ENCODE data around the gene TRIM60. TPM values are rescaled to one million over a fixed set of nuclear protein-coding genes. Genes with fewer than 3 reads are reported as not detected.
"Not testable (repeated sequence)": the region's sequence is repeated elsewhere in the genome, so short reads cannot be mapped to it uniquely, and the experiment has no call there.

Gene TRIM60
- total and polyA plus RNA-seq, 2 of the 4 experiments (the other 2 are of a cell fraction): not detected

DNA sequence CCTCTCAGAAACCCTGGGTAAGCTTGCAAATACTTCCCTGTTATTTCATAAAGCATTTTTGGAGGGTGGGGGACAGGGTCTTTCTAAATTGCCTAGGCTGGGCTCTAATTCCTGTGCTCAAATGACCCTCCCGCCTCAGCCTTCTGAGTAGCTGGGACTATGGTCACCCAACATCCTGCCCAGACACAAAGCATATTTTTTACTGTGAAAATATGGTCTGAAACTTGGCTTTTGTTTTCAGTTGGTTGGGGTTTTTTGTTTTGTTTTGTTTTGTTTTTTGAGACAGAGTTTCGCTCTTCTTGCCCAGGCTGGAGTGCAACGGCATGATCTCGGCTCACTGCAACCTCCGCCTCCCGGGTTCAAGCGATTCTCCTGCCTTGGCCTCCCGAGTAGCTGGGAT, 6.0 kb upstream of the TRIM60 start:
- H3K23ac ChIP-seq (ENCODE audit: low read depth, low read length); H4K8ac ChIP-seq (ENCODE audit: low read depth in 2 of 2, low read length in 2 of 2); H3K4me1 ChIP-seq (ENCODE audit: control insufficient read depth, insufficient read depth, low read length); H4K20me1 ChIP-seq (ENCODE audit: insufficient read depth, low read length); H3K9me1 ChIP-seq (ENCODE audit: insufficient read depth, low read length); intact Hi-C loops (cut with micrococcal nuclease); H3K4me3 ChIP-seq (ENCODE audit: insufficient read depth, low read depth, low read length); H3K79me1 ChIP-seq (ENCODE audit: low read depth in 1 of 2, low read length in 2 of 2); ATAC-seq (ENCODE audit: low read depth); BruUV-seq (replicated peaks); H2BK15ac ChIP-seq (ENCODE audit: low read depth, low read length); H3K9ac ChIP-seq (ENCODE audit: low read depth, low read length); H3K27me3 ChIP-seq (ENCODE audit: control insufficient read depth, insufficient read depth, low read length); H2BK20ac ChIP-seq (ENCODE audit: low read depth, low read length); H2AK9ac ChIP-seq (replicated peaks; ENCODE audit: low read depth, low read length, poor library complexity); H2AK5ac ChIP-seq (ENCODE audit: low read depth, low read length); DNase-seq; H3K4ac ChIP-seq (ENCODE audit: low read depth, low read length); H2BK120ac ChIP-seq (ENCODE audit: low read depth, low read length); H2BK5ac ChIP-seq (ENCODE audit: low read depth, low read length, poor library complexity, severe bottlenecking); H3K4me2 ChIP-seq (ENCODE audit: low read depth, low read length); H3K27ac ChIP-seq (ENCODE audit: insufficient read depth, low read length); CTCF ChIA-PET; H3K36me3 ChIP-seq (ENCODE audit: control insufficient read depth, insufficient read depth, low read length); H4K5ac ChIP-seq (ENCODE audit: low read depth, low read length); H2AFZ ChIP-seq (replicated peaks; ENCODE audit: low read length, poor library complexity); dilution Hi-C loops (cut with HindIII; ENCODE audit: low sequenced_read_pairs, unreplicated experiment); H3K9me3 ChIP-seq (ENCODE audit: control insufficient read depth, insufficient read depth, low read length); H3K14ac ChIP-seq (replicated peaks; ENCODE audit: low read depth, low read length); H3K56ac ChIP-seq (ENCODE audit: extremely low read depth, insufficient read depth, low read length); H4K91ac ChIP-seq (ENCODE audit: insufficient read depth, low read depth, low read length); POLR2A ChIA-PET (ENCODE audit: unreplicated experiment); H3K18ac ChIP-seq (ENCODE audit: low read depth, low read length); in situ Hi-C loops (cut with MboI; ENCODE audit: low sequenced_read_pairs): not testable (repeated sequence)
- WGBS, 2 experiments (ENCODE audit: extremely low coverage in 2 of 2, insufficient read length in 1 of 2): no CpG with 5 or more reads among the region's 8 CpGs
